HG02571 (cell line): ENCODE data around the gene TAF1B.
"Not testable (repeated sequence)": the region's sequence is repeated elsewhere in the genome, so short reads cannot be mapped to it uniquely, and the experiment has no call there.

Source experiments
- ATAC-seq: cut with Tn5 transposase; IDR thresholded peaks from one replicate; pipeline ENCODE4 v1.9.1; 2021; ENCODE audit warnings: mild to moderate bottlenecking, moderate library complexity; ENCODE audit not compliant: unreplicated experiment

The TAF1B gene

GRCh38 chr2:9879455-9880194, 36.4 kb downstream of the TAF1B start:
- no peak for ATAC-seq

- ATAC-seq, result no peak
These were observed 40.6 kb downstream of the TAF1B start for GRCh38 chr2:9883897-9884296.

- no peak for ATAC-seq
These were observed 41.2 kb downstream of the TAF1B start for GRCh38 chr2:9884436-9884835.

GRCh38 chr2:9885036-9885684, 41.9 kb downstream of the TAF1B start:
- ATAC-seq, result no peak

GRCh38 chr2:9887513-9887912, 44.2 kb downstream of the TAF1B start:
- no peak for ATAC-seq

- no peak for ATAC-seq
These were observed 46.6 kb downstream of the TAF1B start for GRCh38 chr2:9889812-9890261.

GRCh38 chr2:9892236-9892635, 49.0 kb downstream of the TAF1B start:
- no peak for ATAC-seq

- ATAC-seq, result no peak
These were observed 52.7 kb downstream of the TAF1B start for GRCh38 chr2:9895669-9896590.

GRCh38 chr2:9897331-9897737, 54.1 kb downstream of the TAF1B start:
- no peak for ATAC-seq

- ATAC-seq, result no peak
These were observed 54.6 kb downstream of the TAF1B start for GRCh38 chr2:9897846-9898245.

- ATAC-seq, result no peak
These were observed 62.1 kb downstream of the TAF1B start for GRCh38 chr2:9905413-9905812.

- ATAC-seq, result no peak
These were observed 64.1 kb downstream of the TAF1B start for GRCh38 chr2:9907402-9907801.

- ATAC-seq, result no peak
These were observed 65.4 kb downstream of the TAF1B start for GRCh38 chr2:9908639-9909038.

- no peak for ATAC-seq
These were observed 65.8 kb downstream of the TAF1B start for GRCh38 chr2:9909106-9909505.

GRCh38 chr2:9910699-9911098, 67.4 kb downstream of the TAF1B start:
- ATAC-seq, result no peak

- ATAC-seq, result no peak
These were observed 69.2 kb downstream of the TAF1B start for GRCh38 chr2:9912468-9912867.

- peak; percentile 99 for ATAC-seq
These were observed 71.3 kb downstream of the TAF1B start for GRCh38 chr2:9914384-9915065.

GRCh38 chr2:9918275-9918674, 75.0 kb downstream of the TAF1B start:
- ATAC-seq, result no peak

GRCh38 chr2:9919512-9919911, 76.2 kb downstream of the TAF1B start:
- no peak for ATAC-seq

- ATAC-seq, result not testable (repeated sequence)
These were observed 83.7 kb downstream of the TAF1B start for GRCh38 chr2:9927020-9927419.

GRCh38 chr2:9937258-9937657, 94.0 kb downstream of the TAF1B start:
- no peak for ATAC-seq
